GM06990 (cell line): Measurements from ENCODE around the gene TREM2.
"Not testable (repeated sequence)": the region's sequence is repeated elsewhere in the genome, so short reads cannot be mapped to it uniquely, and the experiment has no call there.

Experiments used
- DNase-seq: peaks from one replicate; pipeline ENCODE4 v3.0.0-alpha.2; 2011; ENCODE audit not compliant: insufficient read length; ENCODE audit errors: extremely low read depth
- H3K27me3 ChIP-seq: replicated peaks from 2 replicates; pipeline ENCODE4 v1.6.0; 2011; ENCODE audit warnings: low read length; ENCODE audit not compliant: control insufficient read depth, insufficient read depth
- H3K36me3 ChIP-seq: 2 replicates; pipeline ENCODE4 v1.5.1; 2011; ENCODE audit warnings: low read length; ENCODE audit not compliant: control insufficient read depth, insufficient read depth
- H3K4me3 ChIP-seq: replicated peaks from 2 replicates; pipeline ENCODE4 v1.5.1; 2011; ENCODE audit warnings: low read depth, mild to moderate bottlenecking, control low read depth, low read length
- CTCF ChIP-seq: IDR thresholded peaks from 2 replicates; pipeline ENCODE4 v1.5.1; 2011; ENCODE audit warnings: low read length, control low read depth, mild to moderate bottlenecking, inconsistent platforms; ENCODE audit not compliant: insufficient read depth, poor library complexity, severe bottlenecking

Gene TREM2

GRCh38 chr6:41122918-41123317 is 40.0 kb downstream of the TREM2 start:
- Histone ChIP-seq H3K27me3 (no peaks in the 10 kb centered on the region), H3K36me3 (no peaks in the 10 kb centered on the region), H3K4me3 (no peak overlapping the region)
- no peak for TF ChIP-seq CTCF
- no peak for DNase-seq

- H3K27me3 ChIP-seq, result no peaks in the 10 kb centered on the region
- no peak overlapping the region for H3K4me3 ChIP-seq
- DNase-seq, result no peak
- TF ChIP-seq CTCF, result no peak
- H3K36me3 ChIP-seq, result no peaks in the 10 kb centered on the region
Observed at GRCh38 chr6:41122373-41122772, 40.5 kb downstream of the TREM2 start.

GRCh38 chr6:41120058-41120457 is 42.9 kb downstream of the TREM2 start:
- DNase-seq, result no peak
- H3K27me3 ChIP-seq, result no peaks in the 10 kb centered on the region
- no peaks in the 10 kb centered on the region for H3K36me3 ChIP-seq
- H3K4me3 ChIP-seq, result no peak overlapping the region
- TF ChIP-seq CTCF, result no peak

GRCh38 chr6:41119508-41119907 is 43.4 kb downstream of the TREM2 start:
- Histone ChIP-seq H3K36me3 (no peaks in the 10 kb centered on the region), H3K27me3 (no peaks in the 10 kb centered on the region), H3K4me3 (no peak overlapping the region)
- TF ChIP-seq CTCF, result no peak
- DNase-seq, result no peak

GRCh38 chr6:41115027-41115426 is 47.9 kb downstream of the TREM2 start:
- not testable (repeated sequence) for DNase-seq

GRCh38 chr6:41111017-41111416 is 51.9 kb downstream of the TREM2 start:
- TF ChIP-seq CTCF, result no peak
- Histone ChIP-seq H3K4me3 (no peak overlapping the region), H3K36me3 (no peaks in the 10 kb centered on the region), H3K27me3 (no peaks in the 10 kb centered on the region)
- no peak for DNase-seq

More at GRCh38 chr6:41115027-41115426, 47.9 kb downstream of the TREM2 start:
- not testable (repeated sequence) for H3K27me3 ChIP-seq, H3K4me3 ChIP-seq, H3K36me3 ChIP-seq
